ENCODE measurements around the gene ZEB1. TPM values are rescaled to one million over a fixed set of nuclear protein-coding genes. Genes with fewer than 3 reads are reported as not detected.
A peak's percentile ranks its signal among the peaks of the same experiment; 100 is the strongest.

Gene ZEB1
- total and polyA plus RNA-seq, 2 experiments from 2014 or later = 19.1 to 37.3 TPM

GRCh38 chr10:31479752-31480151, 160.7 kb downstream of the ZEB1 start:
- H3K27me3 ChIP-seq = no peaks in the 10 kb centered on the region
- TF ChIP-seq CTCF (IDR thresholded peaks at IDR 0.05; ENCODE audit: low read depth, low read length) = no peak
- no peak for DNase-seq (ENCODE audit: low read depth in 1 of 2, low spot score in 1 of 2)
- no peaks in the 10 kb centered on the region for H3K9me3 ChIP-seq (ENCODE audit: low read depth)
- H3K27ac ChIP-seq = no peak overlapping the region
- H3K4me1 ChIP-seq (ENCODE audit: low read depth) = no peaks in the 10 kb centered on the region
- no peaks in the 10 kb centered on the region for H3K36me3 ChIP-seq
- no peak overlapping the region for H3K4me3 ChIP-seq

- DNase-seq (ENCODE audit: low read depth in 1 of 2, low spot score in 1 of 2) = no peak
- Histone ChIP-seq H3K4me3 (no peak overlapping the region), H3K27ac (no peak overlapping the region), H3K27me3 (no peaks in the 10 kb centered on the region), H3K36me3 (no peaks in the 10 kb centered on the region), H3K9me3 (ENCODE audit: low read depth) (no peaks in the 10 kb centered on the region), H3K4me1 (ENCODE audit: low read depth) (no peaks in the 10 kb centered on the region)
- TF ChIP-seq CTCF (IDR thresholded peaks at IDR 0.05; ENCODE audit: low read depth, low read length) = no peak
Measured at GRCh38 chr10:31483546-31483945, 164.5 kb downstream of the ZEB1 start.

GRCh38 chr10:31484431-31485135, 165.6 kb downstream of the ZEB1 start:
- TF ChIP-seq CTCF (IDR thresholded peaks at IDR 0.05; ENCODE audit: low read depth, low read length) = no peak
- no peaks in the 10 kb centered on the region for H3K27me3 ChIP-seq
- H3K9me3 ChIP-seq (ENCODE audit: low read depth) = no peaks in the 10 kb centered on the region
- DNase-seq (ENCODE audit: low read depth in 1 of 2, low spot score in 1 of 2) = peak in 1 of 2 donors; percentile 64
- H3K4me3 ChIP-seq = no peak overlapping the region
- no peaks in the 10 kb centered on the region for H3K4me1 ChIP-seq (ENCODE audit: low read depth)
- H3K27ac ChIP-seq = no peak overlapping the region
- H3K36me3 ChIP-seq = no peaks in the 10 kb centered on the region

GRCh38 chr10:31490858-31491504, 172.0 kb downstream of the ZEB1 start:
- no peak overlapping the region for H3K4me3 ChIP-seq
- H3K4me1 ChIP-seq (ENCODE audit: low read depth) = no peaks in the 10 kb centered on the region
- DNase-seq (ENCODE audit: low read depth in 1 of 2, low spot score in 1 of 2) = peak; percentile 65 to 79
- H3K36me3 ChIP-seq = no peaks in the 10 kb centered on the region
- peak; percentile 73 for TF ChIP-seq CTCF (IDR thresholded peaks at IDR 0.05; ENCODE audit: low read depth, low read length)
- no peaks in the 10 kb centered on the region for H3K27me3 ChIP-seq
- H3K9me3 ChIP-seq (ENCODE audit: low read depth) = no peaks in the 10 kb centered on the region
- no peak overlapping the region for H3K27ac ChIP-seq

GRCh38 chr10:31507427-31507826, 188.4 kb downstream of the ZEB1 start:
- H3K36me3 ChIP-seq = peaks cover 10% of the 10 kb centered on the region
- no peaks in the 10 kb centered on the region for H3K9me3 ChIP-seq (ENCODE audit: low read depth)
- H3K4me1 ChIP-seq (ENCODE audit: low read depth) = no peaks in the 10 kb centered on the region
- no peak overlapping the region for H3K4me3 ChIP-seq
- no peak for TF ChIP-seq CTCF (IDR thresholded peaks at IDR 0.05; ENCODE audit: low read depth, low read length)
- no peaks in the 10 kb centered on the region for H3K27me3 ChIP-seq
- H3K27ac ChIP-seq = no peak overlapping the region
- no peak for DNase-seq (ENCODE audit: low read depth in 1 of 2, low spot score in 1 of 2)
